ENCODE measurements around the gene TUT1.

Gene TUT1

GRCh38 chr11:62575837-62576236, 15.5 kb downstream of the TUT1 start:
- peaks cover 28% of the 10 kb centered on the region for H3K79me2 ChIP-seq (ENCODE audit: insufficient read depth, low read depth)
- H3K36me3 ChIP-seq (ENCODE audit: insufficient read depth) = peaks cover 15% of the 10 kb centered on the region; the same call in 1 of the 2 replicates
- H3K4me3 ChIP-seq (IDR thresholded peaks at IDR 0.05; ENCODE audit: insufficient read depth, low read depth, low read length) = no peak overlapping the region
- no peak overlapping the region for H3K9ac ChIP-seq
- no peak overlapping the region for H3K4me2 ChIP-seq
- no peak overlapping the region for H3K27ac ChIP-seq
- H4K20me1 ChIP-seq (ENCODE audit: insufficient read depth) = no peaks in the 10 kb centered on the region
- TF ChIP-seq CTCF (conservative IDR thresholded peaks at IDR 0.05; ENCODE audit: low read depth, low read length) = no peak
- H3K27me3 ChIP-seq (ENCODE audit: insufficient read depth, low read depth) = no peaks in the 10 kb centered on the region
- H3K4me1 ChIP-seq (ENCODE audit: low read depth, poor library complexity, severe bottlenecking) = peaks cover 24% of the 10 kb centered on the region
- H2AFZ ChIP-seq (ENCODE audit: low read depth) = no peak overlapping the region

- H4K20me1 ChIP-seq (ENCODE audit: insufficient read depth) = no peaks in the 10 kb centered on the region
Measured at GRCh38 chr11:62575156-62575555, 16.2 kb downstream of the TUT1 start.

GRCh38 chr11:62574363-62575071, 16.8 kb downstream of the TUT1 start:
- H3K4me2 ChIP-seq = peak overlapping the region; percentile 59
- H3K79me2 ChIP-seq (ENCODE audit: insufficient read depth, low read depth) = peaks cover 41% of the 10 kb centered on the region
- H3K27me3 ChIP-seq (ENCODE audit: insufficient read depth, low read depth) = no peaks in the 10 kb centered on the region
- H3K9ac ChIP-seq = peak overlapping the region; percentile 52; the same call in 1 of the 2 replicates
- H3K4me1 ChIP-seq (ENCODE audit: low read depth, poor library complexity, severe bottlenecking) = peaks cover 31% of the 10 kb centered on the region
- H2AFZ ChIP-seq (ENCODE audit: low read depth) = peak overlapping the region; percentile 71
- TF ChIP-seq CTCF (conservative IDR thresholded peaks at IDR 0.05; ENCODE audit: low read depth, low read length) = no peak
- H3K27ac ChIP-seq = peak overlapping the region; percentile 37; the same call in 1 of the 2 replicates
- peaks cover 24% of the 10 kb centered on the region; the same call in 1 of the 2 replicates for H3K36me3 ChIP-seq (ENCODE audit: insufficient read depth)
- peak overlapping the region; percentile 22 for H3K4me3 ChIP-seq (IDR thresholded peaks at IDR 0.05; ENCODE audit: insufficient read depth, low read depth, low read length)
- H4K20me1 ChIP-seq (ENCODE audit: insufficient read depth) = no peaks in the 10 kb centered on the region

More at GRCh38 chr11:62575156-62575555, 16.2 kb downstream of the TUT1 start:
- peaks cover 20% of the 10 kb centered on the region; the same call in 1 of the 2 replicates for H3K36me3 ChIP-seq (ENCODE audit: insufficient read depth)
- H3K79me2 ChIP-seq (ENCODE audit: insufficient read depth, low read depth) = peaks cover 35% of the 10 kb centered on the region
- no peak for TF ChIP-seq CTCF (conservative IDR thresholded peaks at IDR 0.05; ENCODE audit: low read depth, low read length)
- H3K27me3 ChIP-seq (ENCODE audit: insufficient read depth, low read depth) = no peaks in the 10 kb centered on the region
- H3K4me2 ChIP-seq = no peak overlapping the region
- no peak overlapping the region for H2AFZ ChIP-seq (ENCODE audit: low read depth)
- no peak overlapping the region for H3K27ac ChIP-seq
- no peak overlapping the region for H3K4me3 ChIP-seq (IDR thresholded peaks at IDR 0.05; ENCODE audit: insufficient read depth, low read depth, low read length)
- H3K9ac ChIP-seq = no peak overlapping the region
- H3K4me1 ChIP-seq (ENCODE audit: low read depth, poor library complexity, severe bottlenecking) = peaks cover 26% of the 10 kb centered on the region

- H3K27ac ChIP-seq = peak within 1 kb of the TSS; percentile 50
- H3K36me3 ChIP-seq (ENCODE audit: insufficient read depth) = peaks cover 32% of the 10 kb centered on the region; the same call in 1 of the 2 replicates
Measured at GRCh38 chr11:62573592-62574362, 17.5 kb downstream of the TUT1 start, which contains the start of gene EEF1G. EEF1G (minus strand) TSS chr11:62573891; CDS start chr11:62573842, 49 bp downstream.

More at GRCh38 chr11:62573592-62574362, 17.5 kb downstream of the TUT1 start, which contains the start of gene EEF1G:
- Histone ChIP-seq H3K9ac (peak within 1 kb of the TSS; percentile 69), H3K4me1 (ENCODE audit: low read depth, poor library complexity, severe bottlenecking) (peaks cover 37% of the 10 kb centered on the region), H3K79me2 (ENCODE audit: insufficient read depth, low read depth) (peaks cover 49% of the 10 kb centered on the region), H4K20me1 (ENCODE audit: insufficient read depth) (no peaks in the 10 kb centered on the region), H3K4me2 (peak within 1 kb of the TSS; percentile 66), H2AFZ (ENCODE audit: low read depth) (peak within 1 kb of the TSS; percentile 71), H3K27me3 (ENCODE audit: insufficient read depth, low read depth) (no peaks in the 10 kb centered on the region), H3K4me3 (IDR thresholded peaks at IDR 0.05; ENCODE audit: insufficient read depth, low read depth, low read length) (peak within 1 kb of the TSS; percentile 63)
- no peak for TF ChIP-seq CTCF (conservative IDR thresholded peaks at IDR 0.05; ENCODE audit: low read depth, low read length)

All from KMS-11 (cell line).